Stimulated activated CD8-positive, alpha-beta memory T cell treated with anti-CD3 and anti-CD28 coated beads, Interleukin-4, amount 100 ng/mL, for 48 hours (primary cell): ENCODE data around the gene CPNE6.

Experiments
- DNase-seq: peaks from one replicate; pipeline ENCODE4 v3.0.0-alpha.2; 2020

CPNE6 gene

DNA sequence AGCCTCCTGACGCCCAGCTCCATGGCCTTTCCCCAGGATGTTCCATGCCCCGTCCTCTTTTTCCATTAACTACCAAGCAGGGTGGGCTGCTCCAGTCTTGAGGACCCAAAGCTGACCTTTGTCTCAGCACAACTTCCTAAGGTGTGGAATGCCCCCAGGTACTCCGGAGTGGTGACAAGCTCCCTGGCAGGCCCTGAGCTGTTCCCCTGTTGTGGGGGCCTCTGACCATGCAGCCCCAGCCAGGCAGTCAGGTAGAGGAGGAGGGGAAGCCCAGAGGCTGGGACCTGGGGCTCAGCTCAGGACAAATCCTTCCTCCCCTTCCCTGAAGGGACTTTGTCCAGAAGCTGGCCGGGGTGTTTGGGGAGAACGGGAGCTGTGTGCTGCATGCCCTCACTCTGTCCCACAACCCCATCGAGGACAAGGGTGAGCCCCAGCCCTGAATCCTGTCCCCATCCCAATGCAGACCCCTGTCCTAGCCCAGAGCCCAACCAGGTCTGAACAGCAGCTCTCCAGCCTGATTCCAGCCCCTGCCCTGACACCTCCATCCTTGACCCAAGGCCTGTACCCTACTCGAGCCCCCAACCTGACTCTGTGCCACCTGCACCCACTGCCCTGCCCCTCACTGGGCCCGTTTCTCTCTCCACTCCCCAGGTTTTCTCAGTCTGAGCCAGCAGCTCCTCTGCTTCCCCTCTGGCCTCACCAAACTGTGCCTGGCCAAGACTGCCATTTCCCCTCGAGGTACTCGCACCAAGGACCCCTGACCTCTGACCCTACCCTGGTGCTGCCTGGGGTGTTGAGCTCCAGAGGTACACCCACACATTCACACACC lies 15.2 kb upstream of the CPNE6 start:
- DNase-seq, result no peak

DNA sequence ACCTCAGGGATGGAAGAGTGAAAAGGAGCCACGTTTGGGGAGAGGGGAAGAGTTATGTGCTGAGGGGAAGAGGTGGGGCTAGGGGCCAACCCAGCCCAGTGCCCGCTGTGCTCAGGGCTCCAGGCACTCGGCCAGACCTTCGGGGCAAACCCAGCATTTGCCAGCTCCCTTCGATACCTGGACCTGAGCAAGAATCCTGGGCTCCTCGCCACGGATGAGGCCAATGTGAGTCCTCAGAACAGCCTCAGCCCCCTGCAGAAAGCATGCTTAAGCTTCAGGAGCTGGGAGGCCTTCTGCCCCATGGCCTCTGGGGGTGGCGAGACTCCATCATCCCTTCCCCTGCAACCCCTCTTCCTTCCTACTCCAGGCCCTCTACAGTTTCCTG lies 14.6 kb upstream of the CPNE6 start:
- DNase-seq, result no peak

GRCh38 chr14:24057271-24057670 lies 14.1 kb upstream of the CPNE6 start:
- DNase-seq, result no peak

DNA sequence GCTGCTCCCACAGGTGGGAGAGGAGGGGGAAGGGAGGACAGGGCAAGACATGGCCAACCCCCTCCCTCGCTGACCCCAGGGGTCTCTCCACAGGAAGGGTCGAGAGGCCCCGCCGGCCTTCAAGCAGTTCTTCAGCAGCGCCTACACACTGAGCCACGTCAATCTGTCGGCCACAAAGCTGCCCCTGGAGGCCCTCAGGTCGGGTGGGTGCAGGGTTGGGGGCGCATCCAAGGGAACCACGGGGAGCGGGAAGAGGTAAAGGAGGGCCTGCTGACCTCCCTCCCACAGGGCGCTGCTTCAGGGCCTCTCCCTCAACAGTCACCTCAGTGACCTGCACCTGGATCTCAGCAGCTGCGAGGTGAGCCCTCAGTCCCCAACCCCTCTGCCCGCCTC lies 13.5 kb upstream of the CPNE6 start:
- DNase-seq, result no peak

- DNase-seq, result no peak
Measured at GRCh38 chr14:24058260-24058950, 13.0 kb upstream of the CPNE6 start.

GRCh38 chr14:24058951-24059475 lies 12.3 kb upstream of the CPNE6 start:
- DNase-seq, result no peak

- DNase-seq, result no peak
Measured at GRCh38 chr14:24059841-24060388, 11.4 kb upstream of the CPNE6 start.

DNA sequence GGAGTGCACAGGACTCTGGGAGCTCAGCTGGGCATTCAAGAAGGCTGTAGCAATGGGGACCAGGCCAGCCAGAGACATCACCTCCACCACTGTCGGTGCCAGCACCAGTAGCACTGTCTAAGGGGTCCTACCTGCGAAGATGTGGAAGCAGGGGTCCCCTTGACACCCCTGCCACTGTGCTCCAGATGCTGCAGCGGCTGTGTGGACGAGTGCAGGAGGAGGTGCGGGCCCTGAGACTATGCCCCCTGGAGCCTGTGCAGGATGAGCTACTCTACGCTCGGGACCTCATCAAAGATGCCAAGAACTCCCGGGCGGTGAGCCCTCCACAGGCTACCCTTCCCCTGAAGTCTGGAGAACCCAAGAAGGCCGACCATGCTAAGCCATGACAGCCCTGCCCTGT lies 10.9 kb upstream of the CPNE6 start:
- DNase-seq, result no peak

- DNase-seq, result no peak
Measured at GRCh38 chr14:24060984-24061913, 10.1 kb upstream of the CPNE6 start.

DNA sequence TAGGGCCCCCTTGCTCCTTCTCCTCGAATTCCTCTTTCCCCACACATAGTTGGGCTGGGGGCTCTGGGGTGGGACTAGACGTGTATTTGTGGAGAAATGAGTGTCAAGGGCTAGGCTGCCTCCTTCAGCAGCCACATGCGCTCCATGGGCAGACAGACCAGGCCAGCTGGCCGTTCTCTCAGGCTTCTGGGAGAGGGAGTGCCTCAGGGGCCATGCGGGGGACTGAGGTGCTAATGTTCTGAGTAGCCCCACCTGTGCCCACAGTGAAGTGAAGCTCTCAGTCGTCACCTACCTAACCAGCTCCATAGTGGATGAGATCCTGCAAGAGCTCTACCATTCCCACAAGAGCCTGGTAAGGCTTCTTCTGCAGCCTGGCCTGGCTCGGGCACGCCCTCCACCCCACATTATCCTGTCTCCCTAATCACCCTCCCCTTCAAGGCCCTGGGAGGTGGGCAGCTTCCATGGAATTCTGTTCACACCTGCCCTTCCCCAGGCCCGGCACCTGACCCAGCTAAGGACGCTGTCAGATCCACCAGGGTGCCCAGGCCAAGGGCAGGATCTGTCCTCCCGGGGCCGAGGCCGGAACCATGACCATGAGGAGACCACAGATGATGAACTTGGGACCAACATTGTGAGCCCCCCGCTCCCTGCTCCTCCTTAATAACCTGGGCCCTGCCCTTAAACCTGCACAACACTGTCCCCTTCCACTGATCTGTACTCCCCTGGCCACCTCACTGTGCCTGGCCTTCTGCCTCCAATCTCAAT lies 9.0 kb upstream of the CPNE6 start:
- DNase-seq, result no peak

DNA sequence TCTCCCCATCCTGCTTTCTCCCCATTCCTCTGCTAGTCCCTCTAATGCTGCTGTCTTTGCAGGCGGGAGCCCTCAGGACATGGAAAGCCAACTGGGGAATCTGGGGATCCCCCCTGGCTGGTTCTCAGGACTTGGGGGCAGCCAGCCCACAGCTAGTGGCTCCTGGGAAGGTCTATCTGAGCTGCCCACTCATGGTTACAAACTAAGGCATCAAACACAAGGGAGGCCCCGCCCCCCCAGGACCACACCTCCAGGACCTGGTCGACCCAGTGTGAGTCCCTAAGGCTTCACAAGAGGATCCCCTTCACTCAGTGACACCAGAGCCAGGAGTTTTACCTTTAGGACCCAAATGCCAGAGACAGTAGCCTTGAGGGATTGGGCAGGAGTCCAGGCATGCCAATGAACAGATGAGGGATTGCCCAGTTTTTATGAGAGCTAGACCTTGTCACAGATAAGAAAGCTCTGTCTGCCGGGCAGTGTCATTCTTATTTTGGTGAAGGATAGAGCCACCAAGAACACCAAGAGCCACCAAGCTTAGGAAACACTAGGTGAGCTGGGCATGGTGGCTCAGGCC lies 8.0 kb upstream of the CPNE6 start:
- DNase-seq, result no peak

GRCh38 chr14:24064091-24064795 lies 7.1 kb upstream of the CPNE6 start:
- DNase-seq, result no peak

DNA sequence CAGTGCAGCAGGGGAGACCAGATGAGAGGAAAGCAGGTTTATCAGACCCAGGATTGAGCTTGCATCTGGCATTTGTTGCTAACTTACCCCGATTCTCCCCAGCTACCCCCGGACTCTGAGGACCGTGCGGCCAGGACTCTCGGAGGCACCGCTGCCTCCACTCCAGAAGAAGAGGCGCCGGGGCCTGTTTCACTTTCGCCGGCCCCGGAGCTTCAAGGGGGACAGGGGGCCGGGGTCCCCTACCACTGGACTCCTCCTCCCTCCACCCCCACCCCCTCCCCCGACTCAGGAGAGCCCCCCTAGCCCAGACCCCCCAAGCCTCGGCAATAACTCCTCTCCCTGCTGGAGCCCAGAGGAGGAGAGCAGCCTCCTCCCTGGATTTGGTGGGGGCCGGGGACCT lies 6.5 kb upstream of the CPNE6 start:
- DNase-seq, result no peak

GRCh38 chr14:24065408-24065807 lies 6.0 kb upstream of the CPNE6 start:
- no peak for DNase-seq

DNA sequence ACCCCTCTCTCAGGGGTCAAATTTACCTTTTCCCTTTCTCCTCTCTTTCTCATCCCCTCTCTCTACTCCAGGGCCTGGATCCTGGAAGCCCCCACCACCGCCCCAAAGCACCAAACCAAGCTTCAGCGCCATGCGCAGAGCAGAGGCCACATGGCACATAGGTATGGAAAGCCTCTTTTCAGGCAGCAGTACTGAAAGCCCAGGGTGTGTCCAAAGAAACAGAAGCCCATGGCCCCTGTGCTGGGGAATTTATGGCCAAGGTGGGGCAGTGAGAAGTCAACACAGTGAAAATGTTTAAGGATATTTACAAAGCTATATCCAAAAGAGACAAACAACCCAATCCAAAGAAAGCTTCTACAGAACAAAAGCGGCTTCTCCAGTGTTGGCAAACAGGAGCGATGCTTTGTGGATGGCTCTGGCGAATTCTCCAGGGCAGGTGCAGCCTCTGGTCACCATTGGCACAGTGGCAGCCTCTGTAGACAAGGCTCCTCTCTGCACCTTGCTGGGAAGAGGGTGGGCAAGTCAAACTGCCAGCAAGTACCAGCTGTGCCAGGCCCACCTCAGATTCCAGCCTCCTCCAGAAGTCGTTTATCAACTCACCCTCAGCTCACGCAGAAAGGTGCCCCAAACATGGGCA lies 4.7 kb upstream of the CPNE6 start:
- no peak for DNase-seq

DNA sequence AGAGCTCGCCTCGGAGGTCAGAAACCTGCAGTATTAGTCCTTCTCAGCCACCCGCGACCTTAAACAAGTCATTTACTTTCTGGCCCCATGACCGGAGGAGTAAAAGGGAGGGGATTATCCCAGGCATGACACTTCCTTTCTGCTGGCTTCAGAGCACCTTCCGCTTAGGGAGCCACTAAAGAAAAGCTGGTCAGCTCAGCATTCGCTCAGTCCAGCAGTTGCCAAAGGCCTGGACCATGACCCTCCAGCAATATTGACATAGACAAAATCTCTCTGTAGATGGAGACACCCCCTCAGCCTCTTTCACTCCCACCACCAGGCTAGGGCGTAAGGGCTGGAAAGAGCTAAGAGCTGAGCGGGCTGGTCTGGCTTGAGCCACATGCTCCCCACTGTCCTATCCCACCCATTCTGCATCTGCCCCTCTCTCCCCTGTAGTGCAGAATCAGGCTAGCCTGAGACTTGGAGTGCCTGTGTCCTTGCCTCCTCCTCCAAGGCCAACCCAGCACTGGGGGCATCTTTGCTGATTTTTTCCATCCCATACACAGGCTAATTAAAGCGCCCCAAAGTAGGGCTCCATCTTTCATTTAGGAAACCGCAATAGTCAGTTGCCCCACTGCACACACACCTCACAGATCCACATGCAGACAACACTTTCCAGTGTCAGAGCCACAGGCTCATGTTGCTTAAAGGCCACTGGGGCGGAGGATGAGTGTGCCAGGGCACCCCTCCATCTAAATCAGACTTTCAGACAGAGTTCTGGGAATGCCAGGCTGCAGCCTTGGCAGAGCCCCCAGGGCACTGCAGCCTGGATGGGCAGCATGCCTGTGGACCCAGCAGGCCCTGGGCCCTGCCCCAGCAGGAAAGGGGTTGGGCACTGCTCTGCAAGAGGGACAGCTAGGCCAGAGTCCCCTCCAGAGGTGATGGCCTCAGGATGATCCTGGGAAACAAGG lies 4.0 kb upstream of the CPNE6 start:
- no peak for DNase-seq

- no peak for DNase-seq
Measured at GRCh38 chr14:24068711-24069410, 2.5 kb upstream of the CPNE6 start.

DNA sequence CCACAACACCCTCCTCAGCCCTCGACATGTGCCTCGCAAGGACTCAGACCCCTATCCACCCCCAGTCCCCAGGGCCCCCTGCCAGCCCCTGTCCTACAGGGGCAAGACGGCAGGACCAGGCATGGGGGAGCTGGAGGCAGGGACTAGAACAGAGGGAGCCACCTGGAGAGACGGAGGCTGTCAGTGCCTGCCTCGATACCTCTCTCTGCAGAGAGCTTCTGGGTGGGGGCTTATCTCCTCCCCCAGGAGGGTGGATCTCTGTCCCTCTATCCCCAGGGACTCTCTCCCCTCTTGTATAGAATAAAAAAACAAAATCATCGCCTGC lies 2.0 kb upstream of the CPNE6 start:
- DNase-seq, result no peak
